ENCODE measurements around the gene ITGA5. TPM values are rescaled to one million over a fixed set of nuclear protein-coding genes. Genes with fewer than 3 reads are reported as not detected.

Gene ITGA5
- total and polyA plus RNA-seq, 9 of the 15 experiments (the other 6 are each of a cell fraction or from before 2014, with no cell fraction given), result 9.1 to 82.1 (median 47.4) TPM

DNA sequence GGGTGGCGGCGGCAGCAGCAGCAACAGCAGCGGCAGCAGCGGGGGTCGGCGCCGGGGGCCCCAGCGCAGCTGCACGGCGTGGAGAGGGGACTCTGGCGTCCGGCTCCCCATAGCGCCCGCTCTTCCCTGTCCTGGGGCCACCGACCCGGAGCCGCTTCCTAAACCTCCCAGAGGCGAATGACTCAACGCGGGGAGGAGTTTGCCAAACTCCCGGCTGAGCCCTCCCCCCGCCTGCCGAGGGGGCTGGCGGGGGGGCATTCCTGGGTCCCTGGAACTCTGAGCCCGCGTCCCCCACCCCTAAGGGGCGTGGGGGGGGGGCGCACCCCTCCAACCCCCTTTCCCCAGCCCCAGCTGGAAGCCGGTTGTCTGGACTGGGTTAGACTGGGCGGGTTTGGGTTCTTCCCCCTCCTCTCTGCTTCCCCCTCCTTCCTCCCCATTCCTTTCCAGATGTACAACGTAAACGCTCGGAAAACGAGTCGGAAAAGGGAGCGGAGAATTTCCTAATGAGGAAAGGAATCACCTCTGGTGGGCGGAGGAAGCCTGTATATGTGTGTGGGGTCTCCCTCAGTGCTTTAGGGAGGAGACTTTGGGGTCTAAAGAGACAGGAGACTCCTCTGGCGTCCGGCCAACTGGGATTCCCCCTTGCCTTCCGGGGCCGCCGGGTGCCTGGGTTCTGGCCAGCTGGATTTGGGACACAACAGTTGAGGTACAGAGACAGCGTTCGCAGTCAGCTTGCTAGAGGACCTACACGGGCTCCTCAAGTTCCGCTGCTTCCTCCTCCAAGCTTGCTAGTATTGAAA, at the start of gene ITGA5 (continued):
- no peak for TF ChIP-seq TEAD1 (CRISPR knock-in tag; IDR thresholded peaks at IDR 0.05)
- no peak for TF ChIP-seq ATF1 (CRISPR knock-in tag; IDR thresholded peaks at IDR 0.05)
- no peak for TF ChIP-seq ATF1 (tag; IDR thresholded peaks at IDR 0.05)
- TF ChIP-seq HNRNPLL (IDR thresholded peaks at IDR 0.05; ENCODE audit: low read depth, low read length, poor library complexity, severe bottlenecking), result no peak
- TF ChIP-seq, protein P1, sequence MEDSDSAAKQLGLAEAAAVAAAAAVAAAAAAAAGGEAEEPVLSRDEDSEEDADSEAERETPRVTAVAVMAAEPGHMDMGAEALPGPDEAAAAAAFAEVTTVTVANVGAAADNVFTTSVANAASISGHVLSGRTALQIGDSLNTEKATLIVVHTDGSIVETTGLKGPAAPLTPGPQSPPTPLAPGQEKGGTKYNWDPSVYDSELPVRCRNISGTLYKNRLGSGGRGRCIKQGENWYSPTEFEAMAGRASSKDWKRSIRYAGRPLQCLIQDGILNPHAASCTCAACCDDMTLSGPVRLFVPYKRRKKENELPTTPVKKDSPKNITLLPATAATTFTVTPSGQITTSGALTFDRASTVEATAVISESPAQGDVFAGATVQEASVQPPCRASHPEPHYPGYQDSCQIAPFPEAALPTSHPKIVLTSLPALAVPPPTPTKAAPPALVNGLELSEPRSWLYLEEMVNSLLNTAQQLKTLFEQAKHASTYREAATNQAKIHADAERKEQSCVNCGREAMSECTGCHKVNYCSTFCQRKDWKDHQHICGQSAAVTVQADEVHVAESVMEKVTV (CRISPR knock-in tag; IDR thresholded peaks at IDR 0.05), result no peak
- TF ChIP-seq SMAD3 (CRISPR knock-in tag; conservative IDR thresholded peaks at IDR 0.05), result no peak
- no peak for TF ChIP-seq ZNF3 (CRISPR knock-in tag; IDR thresholded peaks at IDR 0.05)
- TF ChIP-seq NR4A1 (CRISPR knock-in tag; IDR thresholded peaks at IDR 0.05), result no peak
- no peak for TF ChIP-seq NR4A1 (tag; IDR thresholded peaks at IDR 0.05)
- TF ChIP-seq RBFOX2 (IDR thresholded peaks at IDR 0.05; ENCODE audit: low read depth, low read length), result peak; percentile 82
- no peak for TF ChIP-seq HDAC3 (IDR thresholded peaks at IDR 0.05; ENCODE audit: borderline replicate concordance, partially characterized antibody)
- no peak for TF ChIP-seq KDM1A (IDR thresholded peaks at IDR 0.05)
- TF ChIP-seq, protein P2, sequence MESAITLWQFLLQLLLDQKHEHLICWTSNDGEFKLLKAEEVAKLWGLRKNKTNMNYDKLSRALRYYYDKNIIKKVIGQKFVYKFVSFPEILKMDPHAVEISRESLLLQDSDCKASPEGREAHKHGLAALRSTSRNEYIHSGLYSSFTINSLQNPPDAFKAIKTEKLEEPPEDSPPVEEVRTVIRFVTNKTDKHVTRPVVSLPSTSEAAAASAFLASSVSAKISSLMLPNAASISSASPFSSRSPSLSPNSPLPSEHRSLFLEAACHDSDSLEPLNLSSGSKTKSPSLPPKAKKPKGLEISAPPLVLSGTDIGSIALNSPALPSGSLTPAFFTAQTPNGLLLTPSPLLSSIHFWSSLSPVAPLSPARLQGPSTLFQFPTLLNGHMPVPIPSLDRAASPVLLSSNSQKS (CRISPR knock-in tag; IDR thresholded peaks at IDR 0.05), result no peak
- TF ChIP-seq, protein P3, sequence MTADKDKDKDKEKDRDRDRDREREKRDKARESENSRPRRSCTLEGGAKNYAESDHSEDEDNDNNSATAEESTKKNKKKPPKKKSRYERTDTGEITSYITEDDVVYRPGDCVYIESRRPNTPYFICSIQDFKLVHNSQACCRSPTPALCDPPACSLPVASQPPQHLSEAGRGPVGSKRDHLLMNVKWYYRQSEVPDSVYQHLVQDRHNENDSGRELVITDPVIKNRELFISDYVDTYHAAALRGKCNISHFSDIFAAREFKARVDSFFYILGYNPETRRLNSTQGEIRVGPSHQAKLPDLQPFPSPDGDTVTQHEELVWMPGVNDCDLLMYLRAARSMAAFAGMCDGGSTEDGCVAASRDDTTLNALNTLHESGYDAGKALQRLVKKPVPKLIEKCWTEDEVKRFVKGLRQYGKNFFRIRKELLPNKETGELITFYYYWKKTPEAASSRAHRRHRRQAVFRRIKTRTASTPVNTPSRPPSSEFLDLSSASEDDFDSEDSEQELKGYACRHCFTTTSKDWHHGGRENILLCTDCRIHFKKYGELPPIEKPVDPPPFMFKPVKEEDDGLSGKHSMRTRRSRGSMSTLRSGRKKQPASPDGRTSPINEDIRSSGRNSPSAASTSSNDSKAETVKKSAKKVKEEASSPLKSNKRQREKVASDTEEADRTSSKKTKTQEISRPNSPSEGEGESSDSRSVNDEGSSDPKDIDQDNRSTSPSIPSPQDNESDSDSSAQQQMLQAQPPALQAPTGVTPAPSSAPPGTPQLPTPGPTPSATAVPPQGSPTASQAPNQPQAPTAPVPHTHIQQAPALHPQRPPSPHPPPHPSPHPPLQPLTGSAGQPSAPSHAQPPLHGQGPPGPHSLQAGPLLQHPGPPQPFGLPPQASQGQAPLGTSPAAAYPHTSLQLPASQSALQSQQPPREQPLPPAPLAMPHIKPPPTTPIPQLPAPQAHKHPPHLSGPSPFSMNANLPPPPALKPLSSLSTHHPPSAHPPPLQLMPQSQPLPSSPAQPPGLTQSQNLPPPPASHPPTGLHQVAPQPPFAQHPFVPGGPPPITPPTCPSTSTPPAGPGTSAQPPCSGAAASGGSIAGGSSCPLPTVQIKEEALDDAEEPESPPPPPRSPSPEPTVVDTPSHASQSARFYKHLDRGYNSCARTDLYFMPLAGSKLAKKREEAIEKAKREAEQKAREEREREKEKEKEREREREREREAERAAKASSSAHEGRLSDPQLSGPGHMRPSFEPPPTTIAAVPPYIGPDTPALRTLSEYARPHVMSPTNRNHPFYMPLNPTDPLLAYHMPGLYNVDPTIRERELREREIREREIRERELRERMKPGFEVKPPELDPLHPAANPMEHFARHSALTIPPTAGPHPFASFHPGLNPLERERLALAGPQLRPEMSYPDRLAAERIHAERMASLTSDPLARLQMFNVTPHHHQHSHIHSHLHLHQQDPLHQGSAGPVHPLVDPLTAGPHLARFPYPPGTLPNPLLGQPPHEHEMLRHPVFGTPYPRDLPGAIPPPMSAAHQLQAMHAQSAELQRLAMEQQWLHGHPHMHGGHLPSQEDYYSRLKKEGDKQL (CRISPR knock-in tag; IDR thresholded peaks at IDR 0.05; ENCODE audit: borderline replicate concordance), result no peak
- no peak for TF ChIP-seq MCM7 (IDR thresholded peaks at IDR 0.05)
- no peak for TF ChIP-seq ELF2 (CRISPR knock-in tag; IDR thresholded peaks at IDR 0.05)
- TF ChIP-seq SMARCA4 (IDR thresholded peaks at IDR 0.05), result peak; percentile 51; the same call in 1 of the 2 replicates
- TF ChIP-seq PYGO2 (tag; IDR thresholded peaks at IDR 0.05), result no peak
- TF ChIP-seq ZNF324 (CRISPR knock-in tag; IDR thresholded peaks at IDR 0.05), result no peak
- TF ChIP-seq ZNF695 (CRISPR knock-in tag; IDR thresholded peaks at IDR 0.05), result no peak
- no peak for TF ChIP-seq PTRF (tag; IDR thresholded peaks at IDR 0.05)
- no peak for TF ChIP-seq ZNF197 (CRISPR knock-in tag; IDR thresholded peaks at IDR 0.05; ENCODE audit: low read depth)
